Neural cell (in vitro differentiated cells): ENCODE measurements around the gene WARS2. TPM values are rescaled to one million over a fixed set of nuclear protein-coding genes. Genes with fewer than 3 reads are reported as not detected.

Experiments used
- H2AFZ ChIP-seq: fragments of 200-600, 300-800 bp; sonication (generic), shearing (Covaris generic); 2 replicates; pipeline ENCODE4 v1.6.0; 2014; ENCODE audit warnings: low read depth, mild to moderate bottlenecking, antibody characterized with exemption, low read length, moderate library complexity
- H3F3A ChIP-seq: fragments of 200-600 bp; shearing (Covaris generic); 2 replicates; pipeline ENCODE4 v1.6.1; 2016; ENCODE audit warnings: mild to moderate bottlenecking, moderate library complexity, mixed read lengths, antibody characterized with exemption, low read length; ENCODE audit not compliant: insufficient read depth, poor library complexity, severe bottlenecking
- H3K27ac ChIP-seq: fragments of 200-600, 300-800 bp; sonication (generic), shearing (Covaris generic); 2 replicates; pipeline ENCODE4 v1.5.1; 2014; ENCODE audit warnings: mild to moderate bottlenecking, low read length, moderate library complexity
- H3K27me3 ChIP-seq: fragments of 300-800, 200-600 bp; sonication (generic), shearing (Covaris generic); 2 replicates; pipeline ENCODE4 v1.6.0; 2014; ENCODE audit warnings: mild to moderate bottlenecking, low read depth, low read length, moderate library complexity; ENCODE audit not compliant: insufficient read depth
- H3K36me3 ChIP-seq: fragments of 300-800, 200-600 bp; sonication (generic), shearing (Covaris generic); 2 replicates; pipeline ENCODE4 v1.5.1; 2014; ENCODE audit warnings: mild to moderate bottlenecking, antibody characterized with exemption, low read length, moderate library complexity; ENCODE audit not compliant: insufficient read depth
- H3K4me2 ChIP-seq: fragments of 300-800, 200-600 bp; sonication (generic), shearing (Covaris generic); 2 replicates; pipeline ENCODE4 v1.6.0; 2014; ENCODE audit warnings: mild to moderate bottlenecking, low read length
- H3K4me3 ChIP-seq: fragments of 300-800, 200-600 bp; sonication (generic), shearing (Covaris generic); 2 replicates; pipeline ENCODE4 v1.5.1; 2014; ENCODE audit warnings: mild to moderate bottlenecking, low read length, moderate library complexity
- H3K79me2 ChIP-seq: fragments of 200-600 bp; shearing (Covaris generic); replicated peaks from 2 replicates; pipeline ENCODE4 v1.6.0; 2014; ENCODE audit warnings: mild to moderate bottlenecking, low read length, moderate library complexity; ENCODE audit not compliant: insufficient read depth
- H3K9ac ChIP-seq: fragments of 300-800, 200-600 bp; sonication (generic), shearing (Covaris generic); 2 replicates; pipeline ENCODE4 v1.6.1; 2016; ENCODE audit warnings: mild to moderate bottlenecking, low read length, mixed read lengths
- H3K9me2 ChIP-seq: fragments of 200-600 bp; shearing (Covaris generic); 2 replicates; pipeline ENCODE4 v1.6.1; 2016; ENCODE audit warnings: mild to moderate bottlenecking, low read length, mixed read lengths; ENCODE audit not compliant: insufficient read depth
- H3K9me3 ChIP-seq: fragments of 200-600, 300-800 bp; sonication (generic), shearing (Covaris generic); 2 replicates; pipeline ENCODE4 v1.6.1; 2016; ENCODE audit warnings: mild to moderate bottlenecking, mixed run types, low read length, moderate library complexity, mixed read lengths
- H4K20me1 ChIP-seq: fragments of 200-600 bp; shearing (Covaris generic); 2 replicates; pipeline ENCODE4 v1.6.1; 2016; ENCODE audit warnings: mild to moderate bottlenecking, mixed run types; ENCODE audit not compliant: insufficient read depth
- CTCF ChIP-seq: fragments of 450-650 bp; IDR thresholded peaks from 2 replicates; pipeline ENCODE4 v1.5.1; 2014; ENCODE audit warnings: antibody characterized with exemption, mild to moderate bottlenecking, moderate library complexity; ENCODE audit not compliant: poor library complexity, severe bottlenecking
- EP300 ChIP-seq: fragments of 450-650 bp; conservative IDR thresholded peaks from 2 replicates; pipeline ENCODE4 v1.6.1; 2014; ENCODE audit warnings: antibody characterized with exemption, mild to moderate bottlenecking, moderate library complexity; ENCODE audit not compliant: poor library complexity, severe bottlenecking
- EZH2 ChIP-seq: fragments of 200-600, 300-800 bp; shearing (Covaris generic), sonication (generic); IDR thresholded peaks from 2 replicates; pipeline ENCODE4 v1.6.1; 2014; ENCODE audit warnings: antibody characterized with exemption, low read length, borderline replicate concordance, mild to moderate bottlenecking; ENCODE audit not compliant: insufficient read depth, poor library complexity, severe bottlenecking
- MXI1 ChIP-seq: fragments of 450-650 bp; conservative IDR thresholded peaks from 2 replicates; pipeline ENCODE4 v1.6.1; 2014; ENCODE audit warnings: antibody characterized with exemption, mild to moderate bottlenecking; ENCODE audit not compliant: poor library complexity, severe bottlenecking
- POLR2AphosphoS5 ChIP-seq: IDR thresholded peaks from 2 replicates; pipeline ENCODE4 v1.6.1; 2012
- RAD21 ChIP-seq: fragments of 450-650 bp; conservative IDR thresholded peaks from 2 replicates; pipeline ENCODE4 v1.6.1; 2014; ENCODE audit warnings: antibody characterized with exemption, mild to moderate bottlenecking, moderate library complexity
- SMC3 ChIP-seq: fragments of 450-650 bp; conservative IDR thresholded peaks from 2 replicates; pipeline ENCODE4 v1.6.1; 2014; ENCODE audit warnings: antibody characterized with exemption, mild to moderate bottlenecking, moderate library complexity; ENCODE audit not compliant: poor library complexity
- TAF1 ChIP-seq: IDR thresholded peaks from 2 replicates; pipeline ENCODE4 v1.6.1; 2012; ENCODE audit warnings: low read depth
- polyA plus RNA-seq: library from polyadenylated mRNA; depleted of rRNA; stranded (reverse); fragments of >200 nt; gene quantifications from 2 replicates; pipeline ENCODE4 v1.2.3, GENCODE V29; 2014
- TF ChIP-seq, protein P1 (sequence below): IDR thresholded peaks from 2 replicates; pipeline ENCODE4 v1.6.1; 2012; ENCODE audit warnings: borderline replicate concordance

Gene WARS2
- polyA plus RNA-seq, 1 donor from 2014 or later: 4.7 TPM

DNA sequence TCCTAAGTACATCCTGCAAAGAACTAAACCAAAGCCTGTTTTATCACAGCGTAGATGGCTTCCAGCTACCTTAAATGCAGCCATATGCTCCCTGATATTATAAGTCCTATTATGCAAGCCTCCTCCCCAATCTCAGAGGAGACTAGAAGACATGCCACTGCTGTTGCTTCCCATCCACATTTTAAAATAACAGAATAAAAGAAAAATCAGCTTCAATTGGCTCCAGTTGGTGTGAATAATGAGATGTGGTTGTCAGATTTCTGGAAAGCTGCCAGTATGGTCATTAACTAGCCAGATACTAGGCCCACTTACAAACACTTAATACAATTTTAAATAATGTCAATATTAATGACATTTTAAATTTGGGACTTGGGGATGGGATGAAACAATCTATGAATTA is 25.7 kb downstream of the WARS2 start (continued):
- TF ChIP-seq CTCF: no peak
- no peak for TF ChIP-seq RAD21

GRCh38 chr1:119112791-119113190 is 27.7 kb downstream of the WARS2 start:
- TF ChIP-seq TAF1 (no peak), EP300 (no peak), CTCF (no peak), EZH2 (no peak), POLR2AphosphoS5 (no peak), MXI1 (no peak), RAD21 (no peak)
- TF ChIP-seq, protein P1, sequence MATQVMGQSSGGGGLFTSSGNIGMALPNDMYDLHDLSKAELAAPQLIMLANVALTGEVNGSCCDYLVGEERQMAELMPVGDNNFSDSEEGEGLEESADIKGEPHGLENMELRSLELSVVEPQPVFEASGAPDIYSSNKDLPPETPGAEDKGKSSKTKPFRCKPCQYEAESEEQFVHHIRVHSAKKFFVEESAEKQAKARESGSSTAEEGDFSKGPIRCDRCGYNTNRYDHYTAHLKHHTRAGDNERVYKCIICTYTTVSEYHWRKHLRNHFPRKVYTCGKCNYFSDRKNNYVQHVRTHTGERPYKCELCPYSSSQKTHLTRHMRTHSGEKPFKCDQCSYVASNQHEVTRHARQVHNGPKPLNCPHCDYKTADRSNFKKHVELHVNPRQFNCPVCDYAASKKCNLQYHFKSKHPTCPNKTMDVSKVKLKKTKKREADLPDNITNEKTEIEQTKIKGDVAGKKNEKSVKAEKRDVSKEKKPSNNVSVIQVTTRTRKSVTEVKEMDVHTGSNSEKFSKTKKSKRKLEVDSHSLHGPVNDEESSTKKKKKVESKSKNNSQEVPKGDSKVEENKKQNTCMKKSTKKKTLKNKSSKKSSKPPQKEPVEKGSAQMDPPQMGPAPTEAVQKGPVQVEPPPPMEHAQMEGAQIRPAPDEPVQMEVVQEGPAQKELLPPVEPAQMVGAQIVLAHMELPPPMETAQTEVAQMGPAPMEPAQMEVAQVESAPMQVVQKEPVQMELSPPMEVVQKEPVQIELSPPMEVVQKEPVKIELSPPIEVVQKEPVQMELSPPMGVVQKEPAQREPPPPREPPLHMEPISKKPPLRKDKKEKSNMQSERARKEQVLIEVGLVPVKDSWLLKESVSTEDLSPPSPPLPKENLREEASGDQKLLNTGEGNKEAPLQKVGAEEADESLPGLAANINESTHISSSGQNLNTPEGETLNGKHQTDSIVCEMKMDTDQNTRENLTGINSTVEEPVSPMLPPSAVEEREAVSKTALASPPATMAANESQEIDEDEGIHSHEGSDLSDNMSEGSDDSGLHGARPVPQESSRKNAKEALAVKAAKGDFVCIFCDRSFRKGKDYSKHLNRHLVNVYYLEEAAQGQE: no peak
- Histone ChIP-seq H3K4me2 (no peak overlapping the region), H3K79me2 (no peaks in the 10 kb centered on the region), H3K36me3 (no peaks in the 10 kb centered on the region), H3K9ac (no peak overlapping the region), H3K9me3 (no peaks in the 10 kb centered on the region), H3K9me2 (no peaks in the 10 kb centered on the region), H3K27me3 (no peaks in the 10 kb centered on the region), H4K20me1 (no peaks in the 10 kb centered on the region), H2AFZ (no peak overlapping the region), H3F3A (no peaks in the 10 kb centered on the region), H3K4me3 (no peak overlapping the region), H3K27ac (no peak overlapping the region)

DNA sequence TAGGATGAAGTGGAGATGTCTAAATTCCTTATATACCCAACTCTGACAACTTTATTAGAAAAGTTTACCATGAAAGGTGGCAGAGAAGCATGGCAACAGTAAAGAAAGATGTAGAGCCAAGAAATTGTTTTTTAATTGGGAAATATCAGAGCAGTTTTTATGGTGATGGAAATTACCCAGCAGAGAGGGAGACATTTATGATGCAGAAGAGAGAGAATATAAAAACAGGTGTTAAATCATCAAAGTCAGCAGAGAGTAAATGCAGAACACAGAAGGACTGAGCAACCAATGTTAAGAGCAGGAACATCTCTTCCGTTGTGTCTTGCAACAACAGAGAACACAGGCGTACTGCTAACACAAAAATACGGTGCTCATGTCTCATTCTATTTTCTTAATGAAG is 28.2 kb downstream of the WARS2 start:
- Histone ChIP-seq H3K4me3 (no peak overlapping the region), H3F3A (no peaks in the 10 kb centered on the region), H3K36me3 (no peaks in the 10 kb centered on the region), H3K27ac (no peak overlapping the region), H3K4me2 (no peak overlapping the region), H3K27me3 (no peaks in the 10 kb centered on the region), H3K79me2 (no peaks in the 10 kb centered on the region), H3K9me2 (no peaks in the 10 kb centered on the region), H3K9ac (no peak overlapping the region), H4K20me1 (no peaks in the 10 kb centered on the region), H3K9me3 (no peaks in the 10 kb centered on the region), H2AFZ (no peak overlapping the region)
- no peak for TF ChIP-seq POLR2AphosphoS5
- no peak for TF ChIP-seq MXI1
- no peak for TF ChIP-seq SMC3
- TF ChIP-seq RAD21: no peak
